Activated B cell treated with CpG ODN at 0.5 μM for 24 hours (primary cell): ENCODE data around the gene VSTM2B. TPM values are rescaled to one million over a fixed set of nuclear protein-coding genes. Genes with fewer than 3 reads are reported as not detected.

Source experiments
- ATAC-seq: fragments of 200-7000 bp; cut with Tn5 transposase; one replicate; pipeline ENCODE4 v1.10.0; 2021; ENCODE audit warnings: low read depth, mild to moderate bottlenecking, moderate library complexity
- CTCF ChIA-PET: fragments of 350-600 bp; sonication (Branson Sonifier 250); formaldehyde crosslinking; loops from one replicate; lab custom pipeline; 2021; ENCODE audit warnings: antibody characterized with exemption; lab: Charles Lee
- POLR2A ChIA-PET: fragments of 350-600 bp; sonication (Branson Sonifier 250); formaldehyde crosslinking; loops from one replicate; lab custom pipeline; 2021; ENCODE audit warnings: antibody characterized with exemption; lab: Charles Lee
- DNase-seq: peaks from one replicate; pipeline ENCODE4 v3.0.0; 2022
- H3K27ac Mint-ChIP-seq: one replicate; pipeline ENCODE4 v1.8.0; 2020; ENCODE audit warnings: mixed read lengths
- H3K27me3 Mint-ChIP-seq: one replicate; pipeline ENCODE4 v1.8.0; 2021; ENCODE audit warnings: mixed read lengths
- H3K36me3 Mint-ChIP-seq: one replicate; pipeline ENCODE4 v1.8.0; 2021; ENCODE audit warnings: low read depth, mixed read lengths
- H3K4me1 Mint-ChIP-seq: one replicate; pipeline ENCODE4 v1.8.0; 2021; ENCODE audit warnings: mixed read lengths
- H3K4me3 Mint-ChIP-seq: one replicate; pipeline ENCODE4 v1.8.0; 2020; ENCODE audit warnings: mild to moderate bottlenecking, mixed read lengths
- H3K9me3 Mint-ChIP-seq: one replicate; pipeline ENCODE4 v1.8.0; 2020; ENCODE audit warnings: mixed read lengths
- intact Hi-C: fragments of 100-400 bp; cut with micrococcal nuclease; formaldehyde crosslinking; loops from one replicate; pipeline ENCODE4 v1.15.1; 2024
- total RNA-seq: library from RNA; stranded (reverse); gene quantifications from 2 replicates; pipeline ENCODE4 v1.2.3, GENCODE V29; 2022
- TF ChIP-seq, protein P1 (sequence below): fragments of 200-600 bp; IDR thresholded peaks from one replicate; pipeline ENCODE4 v1.8.0; 2022; ENCODE audit warnings: antibody characterized with exemption, mild to moderate bottlenecking

The VSTM2B gene
- total RNA-seq, 1 donor from 2014 or later, result not detected

DNA sequence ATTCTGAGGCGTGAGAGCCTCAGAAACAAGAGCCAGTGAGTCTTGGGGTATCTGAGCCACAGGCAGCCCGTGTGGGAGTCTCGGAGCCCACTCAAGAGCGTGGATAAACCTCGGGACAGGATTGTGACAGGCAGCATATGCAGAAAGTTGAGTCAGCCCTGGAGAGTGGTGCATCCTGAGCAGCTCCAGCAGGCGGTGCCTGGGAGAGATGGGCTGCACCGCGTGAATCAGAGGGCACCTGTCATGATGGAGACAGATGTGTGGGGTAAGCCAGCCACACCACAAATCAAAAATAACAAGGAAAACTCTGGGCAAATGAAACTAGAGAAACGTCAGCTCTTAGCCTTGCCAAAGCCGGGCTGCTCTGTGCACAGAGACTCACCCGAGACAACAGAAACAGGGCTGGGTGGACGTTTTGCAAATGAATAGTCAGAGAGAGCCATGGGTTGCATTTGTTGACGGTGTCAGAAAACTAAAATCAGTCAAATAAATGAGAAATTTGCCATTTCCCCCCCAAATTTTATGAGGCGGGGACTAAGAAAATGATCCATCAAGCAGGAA, 50.3 kb downstream of the VSTM2B start:
- Mint-ChIP-seq H3K9me3 (peaks cover 2% of the 10 kb centered on the region), H3K36me3 (no peaks in the 10 kb centered on the region), H3K27me3 (peaks cover 33% of the 10 kb centered on the region), H3K4me1 (peaks cover 10% of the 10 kb centered on the region), H3K27ac (no peak overlapping the region), H3K4me3 (no peak overlapping the region)
- POLR2A ChIA-PET, result interaction anchor here (1.0 kb wide), 1 partner anchor 30 kb away, joined by 3 read pairs; the partner anchor contains the start of gene POP4
- CTCF ChIA-PET, result no interaction called here
- ATAC-seq (no peak), DNase-seq (no peak)
- TF ChIP-seq, protein P1, sequence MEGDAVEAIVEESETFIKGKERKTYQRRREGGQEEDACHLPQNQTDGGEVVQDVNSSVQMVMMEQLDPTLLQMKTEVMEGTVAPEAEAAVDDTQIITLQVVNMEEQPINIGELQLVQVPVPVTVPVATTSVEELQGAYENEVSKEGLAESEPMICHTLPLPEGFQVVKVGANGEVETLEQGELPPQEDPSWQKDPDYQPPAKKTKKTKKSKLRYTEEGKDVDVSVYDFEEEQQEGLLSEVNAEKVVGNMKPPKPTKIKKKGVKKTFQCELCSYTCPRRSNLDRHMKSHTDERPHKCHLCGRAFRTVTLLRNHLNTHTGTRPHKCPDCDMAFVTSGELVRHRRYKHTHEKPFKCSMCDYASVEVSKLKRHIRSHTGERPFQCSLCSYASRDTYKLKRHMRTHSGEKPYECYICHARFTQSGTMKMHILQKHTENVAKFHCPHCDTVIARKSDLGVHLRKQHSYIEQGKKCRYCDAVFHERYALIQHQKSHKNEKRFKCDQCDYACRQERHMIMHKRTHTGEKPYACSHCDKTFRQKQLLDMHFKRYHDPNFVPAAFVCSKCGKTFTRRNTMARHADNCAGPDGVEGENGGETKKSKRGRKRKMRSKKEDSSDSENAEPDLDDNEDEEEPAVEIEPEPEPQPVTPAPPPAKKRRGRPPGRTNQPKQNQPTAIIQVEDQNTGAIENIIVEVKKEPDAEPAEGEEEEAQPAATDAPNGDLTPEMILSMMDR, result no peak
- intact Hi-C loops, result no loop called here

DNA sequence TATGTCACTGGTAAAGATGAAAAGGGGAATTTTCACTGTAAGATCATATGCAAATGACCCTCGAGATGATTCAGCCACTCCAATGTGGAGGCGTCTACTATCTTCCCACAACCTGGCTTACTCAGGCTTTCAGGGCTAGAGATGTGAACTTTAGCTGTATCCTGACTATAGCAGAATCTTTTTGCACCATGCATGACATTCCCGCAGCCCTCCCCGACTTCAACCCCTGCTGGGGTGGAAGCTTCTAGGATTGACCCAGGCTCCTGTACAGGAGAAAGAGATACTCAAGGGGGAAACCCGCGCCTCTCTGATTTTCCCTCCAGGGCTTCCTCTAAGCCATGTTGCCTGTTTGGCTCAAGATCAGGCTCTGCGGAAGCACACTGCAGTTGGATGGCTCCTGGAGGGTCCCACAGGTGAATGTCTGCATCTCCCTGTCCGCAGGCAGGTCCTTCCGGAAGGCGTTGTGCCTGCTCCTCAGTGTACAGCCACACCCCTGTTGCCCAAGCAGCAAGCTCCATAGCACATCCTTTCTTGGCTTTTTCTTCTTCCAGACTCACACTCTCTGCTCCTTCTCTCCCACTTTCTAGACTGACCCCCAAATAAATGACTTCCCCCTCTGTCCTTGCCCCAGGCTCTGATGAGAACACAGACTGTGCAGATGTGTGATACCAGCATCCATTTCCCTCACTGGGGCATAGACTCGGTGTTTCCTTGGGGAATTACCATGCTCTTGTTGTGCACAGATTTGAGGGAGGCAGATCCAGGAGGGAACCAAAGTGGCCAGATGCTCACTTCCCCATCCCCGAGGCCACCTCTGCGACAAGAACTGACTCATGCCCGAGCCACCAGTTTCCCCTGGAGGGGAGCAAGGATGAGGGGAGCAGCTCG, 51.2 kb downstream of the VSTM2B start:
- peaks cover 10% of the 10 kb centered on the region for H3K4me1 Mint-ChIP-seq
- H3K36me3 Mint-ChIP-seq, result no peaks in the 10 kb centered on the region
- ChIA-PET CTCF (no interaction called here), POLR2A (interaction anchor here (1.0 kb wide), 1 partner anchor 29 kb away, joined by 3 read pairs; the partner anchor contains the start of gene POP4)
- ATAC-seq, result peak; percentile 34
- DNase-seq, result no peak
- intact Hi-C loops, result no loop called here
- TF ChIP-seq, protein P1, result no peak
- H3K4me3 Mint-ChIP-seq, result no peak overlapping the region
- no peak overlapping the region for H3K27ac Mint-ChIP-seq
- H3K27me3 Mint-ChIP-seq, result peaks cover 38% of the 10 kb centered on the region
- H3K9me3 Mint-ChIP-seq, result peaks cover 7% of the 10 kb centered on the region

DNA sequence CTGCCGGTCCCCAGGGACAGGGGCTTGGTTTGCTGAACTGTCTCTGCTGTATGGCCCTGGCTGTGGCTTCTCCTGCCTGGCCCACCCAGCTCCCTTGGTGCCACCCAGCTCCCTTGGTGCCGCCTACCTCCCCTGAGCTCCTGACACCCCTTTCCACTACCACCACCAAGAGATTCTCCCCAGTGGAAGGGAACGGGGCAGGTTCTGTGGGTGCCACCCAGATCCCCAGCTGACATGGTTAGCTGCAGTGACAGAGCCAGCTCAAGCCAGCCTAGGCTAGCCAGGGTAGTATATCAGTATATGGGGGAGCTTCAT, 51.8 kb downstream of the VSTM2B start:
- H3K27me3 Mint-ChIP-seq, result peaks cover 36% of the 10 kb centered on the region
- CTCF ChIA-PET, result no interaction called here
- DNase-seq, result no peak
- TF ChIP-seq, protein P1, result no peak
- ATAC-seq, result no peak
- no peak overlapping the region for H3K4me3 Mint-ChIP-seq
- H3K27ac Mint-ChIP-seq, result no peak overlapping the region
- peaks cover 7% of the 10 kb centered on the region for H3K9me3 Mint-ChIP-seq
- peaks cover 10% of the 10 kb centered on the region for H3K4me1 Mint-ChIP-seq
- intact Hi-C loops, result no loop called here
- H3K36me3 Mint-ChIP-seq, result no peaks in the 10 kb centered on the region
- POLR2A ChIA-PET, result no interaction called here

DNA sequence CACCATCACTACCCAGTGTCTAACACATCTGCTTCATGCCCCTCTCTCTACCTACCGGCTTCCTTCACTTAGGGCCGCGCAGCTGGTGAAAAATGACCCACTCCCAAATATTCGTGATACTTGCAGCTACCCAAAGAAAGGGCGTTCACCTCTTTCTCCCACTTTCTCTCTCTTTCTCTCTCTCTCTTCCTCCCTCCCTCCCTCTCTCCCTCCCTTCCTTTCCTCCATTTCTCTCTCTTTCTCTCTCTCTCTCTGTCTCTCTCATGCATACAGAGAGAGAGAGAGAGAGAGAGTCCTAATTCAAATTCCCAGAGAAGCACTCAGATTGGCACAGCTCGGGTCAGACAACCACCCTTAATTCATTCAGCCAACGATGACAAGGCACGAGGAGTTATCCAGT, 52.6 kb downstream of the VSTM2B start:
- ATAC-seq (no peak), DNase-seq (no peak)
- CTCF ChIA-PET, result no interaction called here
- no peak overlapping the region for H3K27ac Mint-ChIP-seq
- H3K36me3 Mint-ChIP-seq, result no peaks in the 10 kb centered on the region
- H3K4me3 Mint-ChIP-seq, result no peak overlapping the region
- H3K27me3 Mint-ChIP-seq, result peaks cover 35% of the 10 kb centered on the region
- POLR2A ChIA-PET, result no interaction called here
- intact Hi-C loops, result no loop called here
- peaks cover 10% of the 10 kb centered on the region for H3K4me1 Mint-ChIP-seq
- H3K9me3 Mint-ChIP-seq, result peaks cover 7% of the 10 kb centered on the region
- TF ChIP-seq, protein P1, result no peak

DNA sequence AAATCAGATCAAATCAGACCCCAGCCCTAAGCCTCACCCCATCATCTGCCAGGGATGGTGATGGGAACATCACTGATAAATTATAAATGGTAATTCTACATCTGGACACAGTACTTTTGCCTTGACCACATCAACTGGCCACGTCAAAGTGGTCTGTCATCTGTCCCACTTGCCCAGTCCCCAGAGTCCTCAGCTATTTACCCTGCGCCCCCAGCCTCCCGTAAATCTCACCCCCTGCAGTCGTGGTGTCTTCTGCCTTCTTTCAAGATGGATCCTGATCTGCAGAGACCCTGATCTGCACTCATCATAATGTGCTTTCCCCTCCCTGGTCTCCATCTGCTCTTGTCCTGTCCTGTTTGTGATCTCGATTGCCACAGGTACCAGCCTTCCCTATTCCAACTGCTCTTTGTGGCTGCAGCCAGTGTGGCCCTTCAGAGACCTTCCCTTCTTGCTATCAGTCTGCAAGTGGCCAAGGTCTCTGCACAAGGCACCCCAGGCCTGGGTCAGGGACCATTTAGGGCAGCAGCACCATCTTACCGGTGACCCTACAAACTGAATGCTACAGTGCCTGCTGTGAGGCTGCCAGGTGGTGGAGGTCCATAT, 53.6 kb downstream of the VSTM2B start:
- TF ChIP-seq, protein P1, result no peak
- no peak for DNase-seq
- Mint-ChIP-seq H3K27me3 (peaks cover 35% of the 10 kb centered on the region), H3K27ac (no peak overlapping the region), H3K9me3 (peaks cover 7% of the 10 kb centered on the region), H3K36me3 (no peaks in the 10 kb centered on the region), H3K4me3 (no peak overlapping the region), H3K4me1 (peaks cover 10% of the 10 kb centered on the region)
- no peak for ATAC-seq
- CTCF ChIA-PET, result no interaction called here
- POLR2A ChIA-PET, result no interaction called here
- intact Hi-C loops, result no loop called here
